SK-N-MC (cell line): ENCODE data around the gene GABRA5.
A peak's percentile ranks its signal among the peaks of the same experiment; 100 is the strongest.

Source experiments
- DNase-seq: peaks from one replicate; pipeline ENCODE4 v3.0.0-alpha.2; 2011; ENCODE audit warnings: low read depth, low spot score
- H3K27ac ChIP-seq: fragments of 200-600 bp; sonication (generic); 2 replicates; pipeline ENCODE4 v1.5.1; 2016; ENCODE audit warnings: mixed run types
- H3K36me3 ChIP-seq: fragments of 200-600 bp; sonication (generic); 2 replicates; pipeline ENCODE4 v1.6.1; 2017; ENCODE audit warnings: antibody characterized with exemption, low read length, mixed read lengths; ENCODE audit not compliant: insufficient read depth
- H3K4me3 ChIP-seq: fragments of 200-600 bp; sonication (generic); 2 replicates; pipeline ENCODE4 v1.5.1; 2016
- H3K9ac ChIP-seq: fragments of 200-600 bp; sonication (generic); 2 replicates; pipeline ENCODE4 v1.8.0; 2017; ENCODE audit warnings: mixed run types, mixed read lengths; ENCODE audit not compliant: insufficient read length
- H3K9me3 ChIP-seq: fragments of 200-600 bp; sonication (generic); 2 replicates; pipeline ENCODE4 v1.6.1; 2017; ENCODE audit warnings: low read depth, mild to moderate bottlenecking, antibody characterized with exemption, low read length, moderate library complexity, mixed read lengths
- EZH2 ChIP-seq: fragments of 200-600 bp; sonication (generic); IDR thresholded peaks from one replicate; pipeline ENCODE4 v1.6.1; 2017; ENCODE audit warnings: antibody characterized with exemption
- FOXP2 ChIP-seq: optimal IDR thresholded peaks from 2 replicates; pipeline ENCODE3; 2011; ENCODE audit warnings: mild to moderate bottlenecking, moderate library complexity; ENCODE audit not compliant: insufficient read depth; ENCODE audit errors: extremely low read length, control extremely low read depth
- POLR2AphosphoS5 ChIP-seq: IDR thresholded peaks from 2 replicates; pipeline ENCODE4 v1.6.1; 2012; ENCODE audit warnings: mild to moderate bottlenecking, low read depth, low read length, borderline replicate concordance

Gene GABRA5

DNA sequence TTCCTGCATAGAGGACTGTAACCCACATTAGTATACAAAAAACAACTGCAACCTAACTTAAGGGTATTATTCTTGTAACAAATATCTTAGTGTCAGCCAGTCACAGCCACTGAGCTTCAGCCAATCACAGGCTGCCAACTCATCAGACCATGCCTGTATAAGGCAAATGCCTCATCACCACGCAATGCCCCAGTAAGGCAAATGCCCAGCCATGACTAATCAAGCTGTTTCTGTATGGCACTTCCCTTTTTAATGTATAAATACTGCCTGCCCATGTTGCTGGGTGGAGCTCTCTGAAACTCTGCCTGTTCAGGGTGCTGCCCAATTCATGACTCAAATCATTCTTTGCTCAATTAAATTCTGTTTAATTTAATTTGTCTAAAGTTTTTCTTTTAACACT, 18.4 kb upstream of the GABRA5 start:
- DNase-seq: no peak
- no peaks in the 10 kb centered on the region for H3K9me3 ChIP-seq
- H3K27ac ChIP-seq: no peak overlapping the region

DNA sequence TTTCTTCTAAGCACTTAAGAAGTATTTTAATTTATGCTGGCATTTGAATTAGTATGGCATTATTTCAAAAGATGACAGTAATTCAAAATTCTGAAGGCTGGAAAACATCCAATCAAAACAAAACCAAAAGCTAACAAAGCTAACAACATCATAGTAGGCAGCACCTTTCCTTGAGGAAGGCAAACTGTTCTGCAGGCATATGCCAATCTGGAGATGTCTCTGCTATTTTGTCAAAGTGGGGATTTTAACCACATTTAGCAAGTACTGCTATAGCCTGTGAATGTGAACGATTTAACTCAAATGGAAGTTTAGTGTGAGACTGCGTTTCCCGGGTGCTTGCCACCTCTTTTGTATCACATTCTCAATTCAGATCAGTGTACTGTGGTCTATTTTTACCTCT, 16.7 kb upstream of the GABRA5 start:
- Histone ChIP-seq H3K9ac (no peak overlapping the region), H3K4me3 (no peak overlapping the region), H3K9me3 (no peaks in the 10 kb centered on the region), H3K36me3 (no peaks in the 10 kb centered on the region), H3K27ac (no peak overlapping the region)
- TF ChIP-seq POLR2AphosphoS5 (no peak), EZH2 (no peak), FOXP2 (no peak)
- no peak for DNase-seq

More for the DNA sequence above, 18.4 kb upstream of the GABRA5 start:
- Histone ChIP-seq H3K36me3 (no peaks in the 10 kb centered on the region), H3K4me3 (no peak overlapping the region), H3K9ac (no peak overlapping the region)
- TF ChIP-seq POLR2AphosphoS5 (no peak), FOXP2 (no peak), EZH2 (no peak)

DNA sequence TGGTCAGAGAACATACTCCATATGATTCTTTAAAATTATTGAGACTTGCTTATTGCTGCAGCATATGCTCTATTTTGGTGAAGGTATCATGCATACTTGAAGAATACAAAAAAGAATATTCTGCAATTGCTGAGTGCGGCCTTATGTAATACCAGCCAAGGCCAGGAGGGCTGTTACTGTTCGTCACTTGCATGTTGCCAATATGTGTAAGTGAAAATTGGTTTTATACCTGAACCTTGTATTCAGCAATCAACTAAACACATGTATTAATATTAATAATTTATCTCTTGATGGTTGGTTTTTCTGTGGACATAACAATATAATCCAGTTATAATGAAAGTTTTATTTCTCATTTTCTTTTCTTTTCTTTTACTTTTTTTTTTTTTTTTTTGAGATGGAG, 13.9 kb upstream of the GABRA5 start:
- TF ChIP-seq EZH2 (no peak), FOXP2 (no peak)
- Histone ChIP-seq H3K27ac (no peak overlapping the region), H3K9ac (no peak overlapping the region), H3K4me3 (no peak overlapping the region), H3K36me3 (no peaks in the 10 kb centered on the region), H3K9me3 (no peaks in the 10 kb centered on the region)
- no peak for DNase-seq

DNA sequence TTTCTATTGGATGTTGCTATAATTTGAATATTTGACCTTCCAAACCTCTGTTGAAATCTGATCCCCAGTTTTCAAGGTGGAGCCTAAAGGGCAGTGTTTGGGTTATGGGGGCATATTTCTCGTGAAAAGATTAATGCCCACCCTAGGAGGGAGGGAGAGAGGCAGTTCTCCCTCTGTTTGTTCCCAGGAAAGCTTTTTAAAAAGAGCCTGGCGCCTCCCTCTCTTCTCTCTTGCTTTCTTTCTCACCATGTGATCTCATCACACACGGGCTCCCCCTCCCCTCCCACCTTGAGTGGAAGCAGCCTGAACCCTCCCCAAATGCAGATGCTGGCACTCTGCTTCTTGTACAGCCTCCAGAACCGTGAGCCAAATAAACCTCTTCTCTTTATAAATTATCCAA, 12.4 kb upstream of the GABRA5 start:
- DNase-seq: no peak
- no peaks in the 10 kb centered on the region for H3K9me3 ChIP-seq
- H3K36me3 ChIP-seq: no peaks in the 10 kb centered on the region
- H3K9ac ChIP-seq: no peak overlapping the region
- TF ChIP-seq EZH2 (no peak), FOXP2 (no peak), POLR2AphosphoS5 (no peak)
- no peak overlapping the region for H3K27ac ChIP-seq
- H3K4me3 ChIP-seq: no peak overlapping the region

DNA sequence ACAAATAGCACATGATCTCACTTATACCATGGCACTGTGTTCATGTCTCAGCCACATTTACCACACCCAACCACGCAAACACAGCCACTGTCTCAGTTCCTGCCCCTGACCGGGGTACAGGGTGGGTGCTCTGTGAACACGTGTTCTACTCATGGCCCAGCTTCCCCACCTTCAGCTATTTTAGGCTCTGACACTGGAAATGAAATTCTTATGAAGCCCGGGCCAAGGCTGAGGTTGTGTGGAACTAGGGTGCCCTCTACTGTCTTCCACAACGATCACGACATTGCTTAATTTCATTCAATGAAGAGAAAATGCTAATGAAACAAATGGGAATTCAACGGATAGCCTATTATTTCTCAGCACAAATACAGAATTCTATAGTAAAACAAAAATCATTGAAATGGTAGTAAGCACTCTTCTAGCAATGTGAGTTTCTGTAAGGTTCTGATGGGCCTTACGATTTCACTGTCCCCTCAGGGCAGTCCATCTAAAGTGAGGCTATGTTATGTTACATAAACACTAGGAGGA, 2.1 kb upstream of the GABRA5 start:
- Histone ChIP-seq H3K9me3 (no peaks in the 10 kb centered on the region), H3K4me3 (no peak overlapping the region), H3K27ac (no peak overlapping the region), H3K36me3 (no peaks in the 10 kb centered on the region), H3K9ac (no peak overlapping the region)
- no peak for TF ChIP-seq EZH2
- TF ChIP-seq POLR2AphosphoS5: no peak
- no peak for TF ChIP-seq FOXP2
- peak; percentile 2 for DNase-seq

DNA sequence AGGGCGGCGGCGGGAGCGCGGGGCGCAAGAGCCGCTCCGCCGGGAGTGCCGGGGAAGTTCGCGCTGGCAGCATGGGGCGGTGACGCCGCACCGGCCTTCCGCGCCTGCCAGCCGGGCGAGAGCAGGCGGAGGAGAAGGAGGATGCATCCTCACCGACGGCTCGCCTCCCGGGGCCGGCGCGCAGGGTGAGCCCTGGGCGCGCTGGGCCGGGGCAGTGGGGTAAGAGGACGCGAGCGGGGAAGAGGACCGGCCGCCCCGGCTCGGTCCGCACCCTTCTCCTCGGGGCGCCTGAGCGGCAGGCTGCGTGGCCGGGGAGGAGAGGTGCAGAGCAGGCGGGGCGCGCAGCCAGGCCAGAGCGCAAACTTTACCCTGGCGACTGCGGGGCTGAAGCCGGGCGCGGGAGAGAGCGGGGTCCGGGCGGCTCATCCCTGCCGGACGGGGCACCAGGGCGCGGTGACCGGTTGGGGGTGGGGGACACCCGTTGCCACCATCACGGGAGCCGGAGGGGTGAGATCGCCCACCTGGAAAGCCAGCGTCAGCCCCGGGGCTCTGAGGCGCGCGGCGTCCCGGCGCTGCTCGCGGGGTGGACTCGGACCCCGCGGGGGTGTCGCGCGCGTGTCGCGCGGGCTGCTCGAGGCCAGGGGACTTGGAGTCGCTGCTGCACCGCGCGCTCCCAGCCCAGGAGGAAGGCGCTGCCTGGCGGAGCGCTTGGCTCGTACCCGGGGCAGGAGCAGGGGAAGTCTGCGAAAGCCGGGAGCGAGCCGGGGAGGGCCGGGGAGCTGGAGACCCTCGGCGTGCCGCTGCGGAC, 542 bp downstream of the GABRA5 start:
- no peaks in the 10 kb centered on the region for H3K9me3 ChIP-seq
- no peak overlapping the region for H3K4me3 ChIP-seq
- no peak overlapping the region for H3K9ac ChIP-seq
- H3K27ac ChIP-seq: no peak overlapping the region
- no peak for DNase-seq
- TF ChIP-seq EZH2: no peak
- TF ChIP-seq FOXP2: no peak
- TF ChIP-seq POLR2AphosphoS5: no peak
- H3K36me3 ChIP-seq: no peaks in the 10 kb centered on the region

DNA sequence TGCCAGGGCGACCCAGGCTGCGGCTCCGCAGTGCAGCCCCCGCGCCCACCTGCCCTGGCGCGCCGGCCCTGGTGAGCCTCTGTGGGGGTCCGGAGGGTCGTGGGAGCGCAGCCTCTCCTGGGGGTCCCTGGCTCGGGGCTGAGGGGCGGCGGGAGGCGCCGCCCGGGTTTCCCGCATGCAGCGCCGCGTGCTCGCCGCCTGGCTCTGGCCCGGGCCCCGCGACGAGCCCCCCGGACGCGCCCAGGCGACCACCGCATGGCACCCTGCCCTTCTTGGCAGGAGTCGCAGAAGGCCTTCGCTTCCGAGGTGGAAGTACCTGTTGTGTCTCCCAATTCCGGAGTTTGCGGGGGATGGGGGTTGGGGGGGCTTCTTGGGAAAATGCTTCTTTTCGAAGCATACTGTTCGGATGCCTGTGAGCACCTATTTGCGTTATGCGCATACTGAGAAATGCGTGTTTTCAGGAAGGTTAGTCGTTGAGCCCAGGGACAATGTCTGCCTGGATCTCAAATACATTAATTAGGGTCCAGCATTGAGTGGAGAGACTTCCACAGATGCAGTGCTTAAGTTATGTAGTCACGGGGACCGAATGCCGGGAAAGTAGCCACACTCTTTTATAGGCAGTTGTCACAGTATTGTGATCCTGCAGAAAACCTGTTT, 1.3 kb downstream of the GABRA5 start:
- no peak overlapping the region for H3K9ac ChIP-seq
- DNase-seq: no peak
- H3K27ac ChIP-seq: no peak overlapping the region

DNA sequence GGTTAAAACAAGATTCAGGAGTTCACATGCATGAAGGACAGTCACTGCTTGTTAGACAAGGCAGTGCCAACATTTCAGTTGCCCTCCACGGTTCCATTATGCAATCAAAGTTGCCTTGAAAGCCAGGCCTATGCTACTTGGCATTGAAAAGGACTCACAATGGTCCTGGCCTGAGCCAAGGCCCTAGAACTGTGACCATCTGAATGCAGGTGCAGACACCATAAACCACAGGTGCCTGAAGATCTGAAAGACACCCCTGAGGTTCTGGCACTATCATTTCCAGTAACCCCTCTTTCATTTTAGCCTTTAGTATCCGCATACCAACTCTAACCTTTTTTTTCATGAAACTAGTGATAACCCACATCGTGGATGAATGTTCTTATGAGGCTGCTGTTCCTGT, 2.8 kb downstream of the GABRA5 start:
- H3K9me3 ChIP-seq: no peaks in the 10 kb centered on the region
- H3K36me3 ChIP-seq: no peaks in the 10 kb centered on the region
- TF ChIP-seq POLR2AphosphoS5 (no peak), FOXP2 (no peak), EZH2 (no peak)
- no peak overlapping the region for H3K9ac ChIP-seq
- no peak overlapping the region for H3K4me3 ChIP-seq
- no peak for DNase-seq
- no peak overlapping the region for H3K27ac ChIP-seq

More for the DNA sequence above, 1.3 kb downstream of the GABRA5 start:
- no peaks in the 10 kb centered on the region for H3K36me3 ChIP-seq
- H3K9me3 ChIP-seq: no peaks in the 10 kb centered on the region
- TF ChIP-seq POLR2AphosphoS5 (no peak), FOXP2 (no peak), EZH2 (no peak)
- H3K4me3 ChIP-seq: no peak overlapping the region
